Body of pancreas (tissue), 4 donors: Measurements from ENCODE around the gene DNM3.

Experiments
- POLR2A ChIP-seq, 3 donors: fragments of 450-650 bp; IDR thresholded peaks; one replicate each; pipeline ENCODE4 v1.6.1; 2016; ENCODE audit warnings: antibody characterized with exemption in 3 of 3, mild to moderate bottlenecking in 2 of 3
- TF ChIP-seq, protein P1 (sequence below), 7 experiments: fragments of 450-650 bp in 4 of 7; fragments of 200-600 bp in 3 of 7; sonication (generic) in 3 of 7; IDR thresholded peaks; one replicate each; pipeline ENCODE4 v1.5.1; 2016 to 2019; ENCODE audit warnings: antibody characterized with exemption in 7 of 7

DNA sequence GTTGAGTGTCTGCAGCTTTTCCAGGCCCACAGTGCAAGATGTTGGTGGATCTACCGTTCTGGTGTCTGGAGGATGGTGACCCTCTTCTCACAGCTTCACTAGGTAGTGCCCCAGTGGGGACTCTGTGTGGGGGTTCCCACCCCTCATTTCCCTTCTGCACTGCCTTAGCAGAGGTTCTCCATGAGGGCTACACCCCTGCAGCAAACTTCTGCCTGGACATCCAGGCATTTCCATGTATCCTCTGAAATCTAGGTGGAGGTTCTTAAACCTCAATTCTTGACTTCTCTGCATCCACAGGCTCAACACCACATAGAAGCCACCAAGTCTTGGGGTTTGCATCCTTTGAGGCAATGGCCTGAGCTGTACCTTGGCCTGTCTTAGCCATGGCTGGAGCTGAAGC lies 14.3 kb upstream of the DNM3 start:
- TF ChIP-seq, protein P1, sequence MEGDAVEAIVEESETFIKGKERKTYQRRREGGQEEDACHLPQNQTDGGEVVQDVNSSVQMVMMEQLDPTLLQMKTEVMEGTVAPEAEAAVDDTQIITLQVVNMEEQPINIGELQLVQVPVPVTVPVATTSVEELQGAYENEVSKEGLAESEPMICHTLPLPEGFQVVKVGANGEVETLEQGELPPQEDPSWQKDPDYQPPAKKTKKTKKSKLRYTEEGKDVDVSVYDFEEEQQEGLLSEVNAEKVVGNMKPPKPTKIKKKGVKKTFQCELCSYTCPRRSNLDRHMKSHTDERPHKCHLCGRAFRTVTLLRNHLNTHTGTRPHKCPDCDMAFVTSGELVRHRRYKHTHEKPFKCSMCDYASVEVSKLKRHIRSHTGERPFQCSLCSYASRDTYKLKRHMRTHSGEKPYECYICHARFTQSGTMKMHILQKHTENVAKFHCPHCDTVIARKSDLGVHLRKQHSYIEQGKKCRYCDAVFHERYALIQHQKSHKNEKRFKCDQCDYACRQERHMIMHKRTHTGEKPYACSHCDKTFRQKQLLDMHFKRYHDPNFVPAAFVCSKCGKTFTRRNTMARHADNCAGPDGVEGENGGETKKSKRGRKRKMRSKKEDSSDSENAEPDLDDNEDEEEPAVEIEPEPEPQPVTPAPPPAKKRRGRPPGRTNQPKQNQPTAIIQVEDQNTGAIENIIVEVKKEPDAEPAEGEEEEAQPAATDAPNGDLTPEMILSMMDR (IDR thresholded peaks at IDR 0.05): no peak
- TF ChIP-seq POLR2A (IDR thresholded peaks at IDR 0.05): no peak
